IMR-90 (cell line): ENCODE measurements around the gene SDHA. TPM values are rescaled to one million over a fixed set of nuclear protein-coding genes. Genes with fewer than 3 reads are reported as not detected.

Source experiments
- ATAC-seq: fragments of 200-7000 bp; cut with Tn5 transposase; 2 replicates; pipeline ENCODE4 v1.9.1; 2020; ENCODE audit warnings: low read depth, mild to moderate bottlenecking, moderate library complexity
- BruUV-seq: library from RNA; stranded (reverse); fragments of 400-500 nt; replicated peaks from 2 replicates; lab custom pipeline; 2021; lab: Mats Ljungman, UMichigan
- CTCF ChIA-PET: fragments of 300-600 bp; formaldehyde crosslinking; extraction: SDS; loops from one replicate; lab custom pipeline; 2021; ENCODE audit warnings: antibody characterized with exemption; lab: Yijun Ruan, JAX
- POLR2A ChIA-PET: fragments of 300-600 bp; sonication (Branson Sonifier 250); formaldehyde crosslinking; loops from one replicate; lab custom pipeline; 2022; ENCODE audit warnings: antibody characterized with exemption; ENCODE audit not compliant: unreplicated experiment; lab: Charles Lee
- DNase-seq: peaks from one replicate; pipeline ENCODE4 v3.0.0; 2013
- H2AFZ ChIP-seq: replicated peaks from 2 replicates; pipeline ENCODE3; 2013; ENCODE audit warnings: low read length, mild to moderate bottlenecking; ENCODE audit not compliant: poor library complexity
- H2AK5ac ChIP-seq: 2 replicates; pipeline ENCODE4 v1.6.1; 2013; ENCODE audit warnings: low read depth, low read length, inconsistent platforms
- H2AK9ac ChIP-seq: replicated peaks from 2 replicates; pipeline ENCODE3; 2013; ENCODE audit warnings: mild to moderate bottlenecking, low read depth, low read length, moderate library complexity; ENCODE audit not compliant: poor library complexity
- H2BK120ac ChIP-seq: 2 replicates; pipeline ENCODE4 v1.6.1; 2013; ENCODE audit warnings: low read depth, low read length, inconsistent platforms
- H2BK15ac ChIP-seq: 3 replicates; pipeline ENCODE4 v1.6.1; 2013; ENCODE audit warnings: low read depth, low read length, inconsistent platforms
- H2BK20ac ChIP-seq: 2 replicates; pipeline ENCODE4 v1.6.1; 2013; ENCODE audit warnings: low read depth, mild to moderate bottlenecking, inconsistent platforms, low read length, moderate library complexity
- H2BK5ac ChIP-seq: 2 replicates; pipeline ENCODE4 v1.6.1; 2013; ENCODE audit warnings: mild to moderate bottlenecking, low read depth, low read length, inconsistent platforms; ENCODE audit not compliant: poor library complexity, severe bottlenecking
- H3K14ac ChIP-seq: replicated peaks from 2 replicates; pipeline ENCODE4 v1.6.1; 2013; ENCODE audit warnings: low read depth, low read length, inconsistent platforms
- H3K18ac ChIP-seq: 2 replicates; pipeline ENCODE4 v1.6.1; 2013; ENCODE audit warnings: low read depth, low read length, control low read depth
- H3K23ac ChIP-seq: 2 replicates; pipeline ENCODE4 v1.6.1; 2013; ENCODE audit warnings: low read depth, low read length, inconsistent platforms
- H3K27ac ChIP-seq: 2 replicates; pipeline ENCODE4 v1.5.1; 2013; ENCODE audit warnings: mild to moderate bottlenecking, control low read depth, low read length; ENCODE audit not compliant: insufficient read depth
- H3K27me3 ChIP-seq: 2 replicates; pipeline ENCODE4 v1.6.1; 2013; ENCODE audit warnings: low read length; ENCODE audit not compliant: control insufficient read depth, insufficient read depth
- H3K36me3 ChIP-seq: 2 replicates; pipeline ENCODE4 v1.6.1; 2013; ENCODE audit warnings: low read length, mixed read lengths; ENCODE audit not compliant: control insufficient read depth, insufficient read depth
- H3K4ac ChIP-seq: 2 replicates; pipeline ENCODE4 v1.6.1; 2013; ENCODE audit warnings: low read depth, low read length, inconsistent platforms
- H3K4me1 ChIP-seq: 2 replicates; pipeline ENCODE4 v1.6.1; 2013; ENCODE audit warnings: low read length, mixed read lengths; ENCODE audit not compliant: control insufficient read depth, insufficient read depth
- H3K4me2 ChIP-seq: 2 replicates; pipeline ENCODE4 v1.6.1; 2013; ENCODE audit warnings: low read depth, mild to moderate bottlenecking, control low read depth, low read length, moderate library complexity
- H3K4me3 ChIP-seq: 2 replicates; pipeline ENCODE4 v1.5.1; 2013; ENCODE audit warnings: low read depth, mild to moderate bottlenecking, control low read depth, low read length, moderate library complexity; ENCODE audit not compliant: insufficient read depth
- H3K56ac ChIP-seq: 2 replicates; pipeline ENCODE4 v1.6.1; 2013; ENCODE audit warnings: low read length, inconsistent platforms; ENCODE audit not compliant: insufficient read depth; ENCODE audit errors: extremely low read depth
- H3K79me1 ChIP-seq, 2 experiments: 2 replicates each; pipeline ENCODE4 v1.6.1; 2013; ENCODE audit warnings: low read length in 2 of 2, inconsistent platforms in 1 of 2, low read depth in 1 of 2
- H3K9ac ChIP-seq: 2 replicates; pipeline ENCODE4 v1.6.1; 2013; ENCODE audit warnings: low read depth, low read length, control low read depth
- H3K9me1 ChIP-seq: 2 replicates; pipeline ENCODE4 v1.6.1; 2013; ENCODE audit warnings: low read length, inconsistent platforms; ENCODE audit not compliant: insufficient read depth
- H3K9me3 ChIP-seq: 2 replicates; pipeline ENCODE4 v1.6.1; 2013; ENCODE audit warnings: low read length; ENCODE audit not compliant: control insufficient read depth, insufficient read depth
- H4K20me1 ChIP-seq: 2 replicates; pipeline ENCODE4 v1.6.1; 2013; ENCODE audit warnings: low read length, inconsistent platforms; ENCODE audit not compliant: insufficient read depth
- H4K5ac ChIP-seq: 2 replicates; pipeline ENCODE4 v1.6.1; 2013; ENCODE audit warnings: mild to moderate bottlenecking, low read depth, low read length, control low read depth
- H4K8ac ChIP-seq, 2 experiments: 2 replicates each; pipeline ENCODE4 v1.6.1; 2013; ENCODE audit warnings: low read depth in 2 of 2, low read length in 2 of 2, control low read depth in 1 of 2, inconsistent platforms in 1 of 2
- H4K91ac ChIP-seq: 2 replicates; pipeline ENCODE4 v1.6.1; 2013; ENCODE audit warnings: low read depth, low read length, inconsistent platforms; ENCODE audit not compliant: insufficient read depth
- BHLHE40 ChIP-seq: fragments of 150-350 bp; IDR thresholded peaks from 2 replicates; pipeline ENCODE4 v1.6.1; 2016; ENCODE audit warnings: mild to moderate bottlenecking, low read depth, low read length
- CEBPB ChIP-seq: IDR thresholded peaks from 2 replicates; pipeline ENCODE4 v1.6.1; 2012; ENCODE audit warnings: low read depth, low read length, improper control_type of control experiment
- CHD1 ChIP-seq: IDR thresholded peaks from 2 replicates; pipeline ENCODE4 v1.6.1; 2012; ENCODE audit warnings: low read depth, low read length, improper control_type of control experiment
- FOS ChIP-seq: fragments of 150-350 bp; IDR thresholded peaks from 2 replicates; pipeline ENCODE4 v1.6.1; 2016; ENCODE audit warnings: low read depth, low read length
- MAFK ChIP-seq: IDR thresholded peaks from 2 replicates; pipeline ENCODE4 v1.6.1; 2012; ENCODE audit warnings: low read depth, low read length, improper control_type of control experiment
- MXI1 ChIP-seq: IDR thresholded peaks from 2 replicates; pipeline ENCODE4 v1.6.1; 2012; ENCODE audit warnings: low read depth, mild to moderate bottlenecking, low read length, moderate library complexity, borderline replicate concordance
- NFE2L2 ChIP-seq: fragments of 150-350 bp; IDR thresholded peaks from 2 replicates; pipeline ENCODE4 v1.6.1; 2016; ENCODE audit warnings: low read depth, mild to moderate bottlenecking, low read length
- POLR2A ChIP-seq: IDR thresholded peaks from 2 replicates; pipeline ENCODE4 v1.6.1; 2012; ENCODE audit warnings: mild to moderate bottlenecking, low read depth, low read length
- RAD21 ChIP-seq: IDR thresholded peaks from 2 replicates; pipeline ENCODE4 v1.6.1; 2012; ENCODE audit warnings: low read length, improper control_type of control experiment
- RCOR1 ChIP-seq: IDR thresholded peaks from 2 replicates; pipeline ENCODE4 v1.6.1; 2012; ENCODE audit warnings: mild to moderate bottlenecking, low read length, improper control_type of control experiment; ENCODE audit not compliant: insufficient replicate concordance
- SMC3 ChIP-seq: fragments of 150-350 bp; IDR thresholded peaks from 2 replicates; pipeline ENCODE4 v1.6.1; 2016; ENCODE audit warnings: low read depth, mild to moderate bottlenecking, antibody characterized with exemption, low read length, moderate library complexity
- WGBS, 2 experiments: methylation state at CpG; one replicate each; pipeline versions ENCODE4 v1.1.5 to v1.1.7; 2013; ENCODE audit warnings: missing lambda C conversion rate in 2 of 2; ENCODE audit not compliant: insufficient read length in 1 of 2; ENCODE audit errors: extremely low coverage in 2 of 2; 5-methylcytosine and 5-hydroxymethylcytosine counted together
- dilution Hi-C: fragments of 300-500 bp; cut with HindIII; formaldehyde crosslinking; loops from one replicate; pipeline ENCODE4 v1.14.3; 2018; ENCODE audit warnings: low sequenced_read_pairs; ENCODE audit not compliant: unreplicated experiment
- in situ Hi-C: fragments of 300-500 bp; cut with MboI; formaldehyde crosslinking; loops from 3 replicates; pipeline ENCODE4 v1.14.3; 2019; ENCODE audit warnings: low sequenced_read_pairs, inconsistent platforms, mixed read lengths
- intact Hi-C: fragments of 100-400 bp; cut with micrococcal nuclease; formaldehyde crosslinking; loops from 2 replicates; pipeline ENCODE4 v1.10.0; 2022
- polyA plus RNA-seq, 3 experiments: library from polyadenylated mRNA; depleted of rRNA; stranded (reverse); fragments of >200 nt; gene quantifications; 2 replicates each; pipeline ENCODE4 v1.2.3, GENCODE V29; 2012; ENCODE audit warnings: low replicate concordance in 1 of 3
- total RNA-seq: library from RNA; depleted of rRNA; stranded (reverse); fragments of >200 nt; gene quantifications from 2 replicates; pipeline ENCODE4 v1.2.3, GENCODE V29; 2012
- TF ChIP-seq, protein P1 (sequence below): fragments of 150-350 bp; IDR thresholded peaks from 2 replicates; pipeline ENCODE4 v1.6.1; 2017; ENCODE audit warnings: mild to moderate bottlenecking, antibody characterized with exemption, low read length, low read depth
- TF ChIP-seq, protein P2 (sequence below): conservative IDR thresholded peaks from 2 replicates; pipeline ENCODE4 v1.5.1; 2012; ENCODE audit warnings: mild to moderate bottlenecking, low read depth, low read length, improper control_type of control experiment
- TF ChIP-seq, protein P3 (sequence below): fragments of 150-350 bp; IDR thresholded peaks from 2 replicates; pipeline ENCODE4 v1.6.1; 2016; ENCODE audit warnings: low read depth, mild to moderate bottlenecking, low read length, moderate library complexity, borderline replicate concordance

The SDHA gene
- total and polyA plus RNA-seq, 2 of the 4 experiments (the other 2 are of a cell fraction): 105 to 121 TPM

DNA sequence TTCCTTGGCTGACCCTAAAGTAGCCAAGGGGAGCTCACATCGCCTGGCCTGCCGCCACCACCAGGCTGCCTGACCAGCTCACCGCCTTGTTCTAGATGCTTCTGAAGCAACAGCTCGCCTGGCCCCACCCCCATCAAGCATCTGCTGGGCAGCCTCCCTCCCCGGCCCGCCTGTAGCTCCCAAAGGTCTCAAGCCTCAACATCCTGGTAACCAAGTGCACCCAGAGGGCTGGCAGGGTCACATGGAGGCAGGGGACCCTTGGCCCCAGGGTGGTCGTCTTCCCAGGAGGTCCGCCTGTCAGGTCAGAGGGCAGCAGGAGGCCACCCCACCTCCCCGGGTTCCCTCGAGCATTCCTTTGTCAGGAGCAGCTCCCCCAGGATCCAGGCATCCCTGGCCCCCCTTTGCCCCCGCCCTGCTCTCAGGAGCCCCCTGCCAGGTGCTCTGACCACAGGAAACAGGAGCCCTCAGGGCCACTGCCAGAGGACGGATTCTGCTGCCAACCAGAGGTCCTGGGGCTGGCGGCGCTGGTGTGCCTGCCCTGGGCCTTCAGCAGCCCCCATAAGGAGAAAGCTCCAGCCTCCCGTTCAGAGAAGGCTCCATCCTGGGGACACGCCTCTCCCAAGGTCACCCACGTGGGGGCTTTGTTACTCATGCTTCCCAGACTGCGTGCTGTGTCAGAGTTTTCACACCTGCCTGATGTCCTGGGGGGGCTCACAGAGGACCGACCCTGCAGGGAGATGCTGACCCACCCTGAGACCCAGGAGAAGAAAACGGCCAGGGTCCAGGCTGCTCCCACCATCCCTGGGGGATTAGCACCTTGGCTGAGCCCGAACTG is 30.3 kb upstream of the SDHA start:
- intact Hi-C loops: no loop called here
- TF ChIP-seq, protein P1, sequence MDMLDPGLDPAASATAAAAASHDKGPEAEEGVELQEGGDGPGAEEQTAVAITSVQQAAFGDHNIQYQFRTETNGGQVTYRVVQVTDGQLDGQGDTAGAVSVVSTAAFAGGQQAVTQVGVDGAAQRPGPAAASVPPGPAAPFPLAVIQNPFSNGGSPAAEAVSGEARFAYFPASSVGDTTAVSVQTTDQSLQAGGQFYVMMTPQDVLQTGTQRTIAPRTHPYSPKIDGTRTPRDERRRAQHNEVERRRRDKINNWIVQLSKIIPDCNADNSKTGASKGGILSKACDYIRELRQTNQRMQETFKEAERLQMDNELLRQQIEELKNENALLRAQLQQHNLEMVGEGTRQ: no peak
- TF ChIP-seq, protein P2, sequence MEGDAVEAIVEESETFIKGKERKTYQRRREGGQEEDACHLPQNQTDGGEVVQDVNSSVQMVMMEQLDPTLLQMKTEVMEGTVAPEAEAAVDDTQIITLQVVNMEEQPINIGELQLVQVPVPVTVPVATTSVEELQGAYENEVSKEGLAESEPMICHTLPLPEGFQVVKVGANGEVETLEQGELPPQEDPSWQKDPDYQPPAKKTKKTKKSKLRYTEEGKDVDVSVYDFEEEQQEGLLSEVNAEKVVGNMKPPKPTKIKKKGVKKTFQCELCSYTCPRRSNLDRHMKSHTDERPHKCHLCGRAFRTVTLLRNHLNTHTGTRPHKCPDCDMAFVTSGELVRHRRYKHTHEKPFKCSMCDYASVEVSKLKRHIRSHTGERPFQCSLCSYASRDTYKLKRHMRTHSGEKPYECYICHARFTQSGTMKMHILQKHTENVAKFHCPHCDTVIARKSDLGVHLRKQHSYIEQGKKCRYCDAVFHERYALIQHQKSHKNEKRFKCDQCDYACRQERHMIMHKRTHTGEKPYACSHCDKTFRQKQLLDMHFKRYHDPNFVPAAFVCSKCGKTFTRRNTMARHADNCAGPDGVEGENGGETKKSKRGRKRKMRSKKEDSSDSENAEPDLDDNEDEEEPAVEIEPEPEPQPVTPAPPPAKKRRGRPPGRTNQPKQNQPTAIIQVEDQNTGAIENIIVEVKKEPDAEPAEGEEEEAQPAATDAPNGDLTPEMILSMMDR: no peak
- TF ChIP-seq CHD1 (no peak), MXI1 (no peak), RAD21 (no peak), SMC3 (no peak), RCOR1 (no peak), POLR2A (no peak), FOS (no peak), CEBPB (no peak), BHLHE40 (no peak), MAFK (no peak), NFE2L2 (no peak)
- TF ChIP-seq, protein P3, sequence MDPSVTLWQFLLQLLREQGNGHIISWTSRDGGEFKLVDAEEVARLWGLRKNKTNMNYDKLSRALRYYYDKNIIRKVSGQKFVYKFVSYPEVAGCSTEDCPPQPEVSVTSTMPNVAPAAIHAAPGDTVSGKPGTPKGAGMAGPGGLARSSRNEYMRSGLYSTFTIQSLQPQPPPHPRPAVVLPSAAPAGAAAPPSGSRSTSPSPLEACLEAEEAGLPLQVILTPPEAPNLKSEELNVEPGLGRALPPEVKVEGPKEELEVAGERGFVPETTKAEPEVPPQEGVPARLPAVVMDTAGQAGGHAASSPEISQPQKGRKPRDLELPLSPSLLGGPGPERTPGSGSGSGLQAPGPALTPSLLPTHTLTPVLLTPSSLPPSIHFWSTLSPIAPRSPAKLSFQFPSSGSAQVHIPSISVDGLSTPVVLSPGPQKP: no peak

More for the DNA sequence above, 30.3 kb upstream of the SDHA start:
- H3K4me1 ChIP-seq: no peaks in the 10 kb centered on the region
- H3K36me3 ChIP-seq: no peaks in the 10 kb centered on the region
- DNase-seq: no peak
- peak overlapping the region; percentile 81 for H2AK9ac ChIP-seq
- H2BK15ac ChIP-seq: peak overlapping the region; percentile 87; the same call in 1 of the 3 replicates
- no TSS peak for BruUV-seq
- no peak overlapping the region for H4K91ac ChIP-seq
- H3K9me1 ChIP-seq: peaks cover 3% of the 10 kb centered on the region; the same call in 1 of the 2 replicates
- no peak overlapping the region for H3K4me3 ChIP-seq
- no peak overlapping the region for H3K18ac ChIP-seq
- no peak overlapping the region for H3K9ac ChIP-seq
- peaks cover 2% of the 10 kb centered on the region; the same call in 1 of the 2 replicates for H4K20me1 ChIP-seq
- H3K56ac ChIP-seq: no peak overlapping the region
- no peak overlapping the region for H3K14ac ChIP-seq
- H2BK120ac ChIP-seq: peak overlapping the region; percentile 4; the same call in 1 of the 2 replicates
- H3K27me3 ChIP-seq: peaks cover 12% of the 10 kb centered on the region; the same call in 1 of the 2 replicates
- no peaks in the 10 kb centered on the region for H3K9me3 ChIP-seq
- H3K4ac ChIP-seq: peak overlapping the region; percentile 48; the same call in 1 of the 2 replicates
- ChIA-PET CTCF (interaction anchor here (0.6 to 1.8 kb wide), 12 partner anchors 9 to 172 kb away, joined by 3 to 19 read pairs (median 5); partner anchors contain the start of genes CCDC127 and SDHA), POLR2A (no interaction called here)
- no peak overlapping the region for H3K27ac ChIP-seq
- peak overlapping the region; percentile 71 for H2BK20ac ChIP-seq
- H2BK5ac ChIP-seq: no peak overlapping the region
- H2AK5ac ChIP-seq: peak overlapping the region; percentile 83; the same call in 1 of the 2 replicates
- in situ Hi-C loops (no loop called here), dilution Hi-C loops (no loop called here)
- H3K79me1 ChIP-seq: no peaks in the 10 kb centered on the region
- H4K5ac ChIP-seq: no peak overlapping the region; the same call in 1 of the 2 replicates
- 67% methylated on average over 10 of the region's 21 CpGs; no CpG with 5 or more reads in 1 of the 2 experiments for WGBS, 2 experiments
- H3K4me2 ChIP-seq: no peak overlapping the region; the same call in 1 of the 2 replicates
- H3K23ac ChIP-seq: no peak overlapping the region
- peak overlapping the region; percentile 92 for H2AFZ ChIP-seq
- ATAC-seq: no peak; the same call in 1 of the 2 replicates
- peak overlapping the region in 1 of 2 experiments; percentile 72; a peak in 1 of 4 replicates for H4K8ac ChIP-seq
